ENCODE results near the gene KIF2A. TPM values are rescaled to one million over a fixed set of nuclear protein-coding genes. Genes with fewer than 3 reads are reported as not detected.

KIF2A gene
- polyA plus RNA-seq, 1 donor (not counting 4 experiments of a cell fraction or from before 2014, with no cell fraction given): 34.8 TPM

GRCh38 chr5:62348723-62349481 is 42.9 kb downstream of the KIF2A start:
- dilution Hi-C loops (cut with MboI; ENCODE audit: extremely low pct_ligation_motif_present, low sequenced_read_pairs): no loop called here
- Histone ChIP-seq H2AFZ (ENCODE audit: control insufficient read depth, low read length) (no peak overlapping the region), H3K4me1 (ENCODE audit: control insufficient read depth, extremely low read depth, insufficient read depth, low read length) (no peaks in the 10 kb centered on the region), H3K27me3 (ENCODE audit: control insufficient read depth, extremely low read depth, insufficient read depth, low read length) (no peaks in the 10 kb centered on the region), H3K27ac (ENCODE audit: control insufficient read depth, insufficient read depth, low read length) (no peak overlapping the region), H3K9ac (ENCODE audit: control insufficient read depth, extremely low read depth, insufficient read depth, low read length) (no peak overlapping the region), H4K20me1 (ENCODE audit: control insufficient read depth, extremely low read depth, insufficient read depth, low read length) (no peaks in the 10 kb centered on the region), H3K36me3 (ENCODE audit: control insufficient read depth in 2 of 2, extremely low read depth in 1 of 2, insufficient read depth in 2 of 2, low read length in 2 of 2) (no peaks in the 10 kb centered on the region), H3K4me2 (ENCODE audit: control insufficient read depth, extremely low read depth, insufficient read depth, low read depth, low read length) (no peak overlapping the region), H3K9me3 (ENCODE audit: control insufficient read depth, low read depth, low read length) (no peaks in the 10 kb centered on the region), H3K79me2 (ENCODE audit: control insufficient read depth, insufficient read depth, low read length) (peaks cover 18% of the 10 kb centered on the region), H3K4me3 (ENCODE audit: control insufficient read depth in 2 of 3, extremely low read depth in 1 of 3, insufficient read depth in 2 of 3, low read depth in 1 of 3, low read length in 3 of 3) (no peak overlapping the region), H3K9me1 (ENCODE audit: control insufficient read depth, extremely low read depth, insufficient read depth, low read length) (no peaks in the 10 kb centered on the region)
- FAIRE-seq (no peak), DNase-seq (ENCODE audit: low read depth, low spot score) (no peak)
- TF ChIP-seq EZH2 (IDR thresholded peaks at IDR 0.05; ENCODE audit: low read length) (no peak), CTCF (optimal IDR thresholded peaks at IDR 0.05 in 1 of 3, IDR thresholded peaks at IDR 0.05 in 1 of 3, conservative IDR thresholded peaks at IDR 0.05 in 1 of 3; ENCODE audit: extremely low read depth in 1 of 3, insufficient read depth in 2 of 3, low read length in 3 of 3) (no peak)

- Histone ChIP-seq H3K36me3 (ENCODE audit: control insufficient read depth in 2 of 2, extremely low read depth in 1 of 2, insufficient read depth in 2 of 2, low read length in 2 of 2) (peaks cover 6 to 11% of the 10 kb centered on the region in 2 experiments), H3K79me2 (ENCODE audit: control insufficient read depth, insufficient read depth, low read length) (no peaks in the 10 kb centered on the region), H2AFZ (ENCODE audit: control insufficient read depth, low read length) (no peak overlapping the region), H3K4me3 (ENCODE audit: control insufficient read depth in 2 of 3, extremely low read depth in 1 of 3, insufficient read depth in 2 of 3, low read depth in 1 of 3, low read length in 3 of 3) (no peak overlapping the region), H3K9ac (ENCODE audit: control insufficient read depth, extremely low read depth, insufficient read depth, low read length) (no peak overlapping the region), H3K4me2 (ENCODE audit: control insufficient read depth, extremely low read depth, insufficient read depth, low read depth, low read length) (no peak overlapping the region), H3K9me1 (ENCODE audit: control insufficient read depth, extremely low read depth, insufficient read depth, low read length) (no peaks in the 10 kb centered on the region), H3K9me3 (ENCODE audit: control insufficient read depth, low read depth, low read length) (no peaks in the 10 kb centered on the region), H4K20me1 (ENCODE audit: control insufficient read depth, extremely low read depth, insufficient read depth, low read length) (no peaks in the 10 kb centered on the region), H3K4me1 (ENCODE audit: control insufficient read depth, extremely low read depth, insufficient read depth, low read length) (no peaks in the 10 kb centered on the region), H3K27ac (ENCODE audit: control insufficient read depth, insufficient read depth, low read length) (no peak overlapping the region), H3K27me3 (ENCODE audit: control insufficient read depth, extremely low read depth, insufficient read depth, low read length) (no peaks in the 10 kb centered on the region)
- TF ChIP-seq EZH2 (IDR thresholded peaks at IDR 0.05; ENCODE audit: low read length) (no peak), CTCF (optimal IDR thresholded peaks at IDR 0.05 in 1 of 3, IDR thresholded peaks at IDR 0.05 in 1 of 3, conservative IDR thresholded peaks at IDR 0.05 in 1 of 3; ENCODE audit: extremely low read depth in 1 of 3, insufficient read depth in 2 of 3, low read length in 3 of 3) (peak in 1 of 3 experiments; percentile 27)
- FAIRE-seq: no peak
- DNase-seq (ENCODE audit: low read depth, low spot score): no peak
- dilution Hi-C loops (cut with MboI; ENCODE audit: extremely low pct_ligation_motif_present, low sequenced_read_pairs): no loop called here
These were observed 48.2 kb downstream of the KIF2A start for GRCh38 chr5:62354028-62354874.
